Spleen (tissue), 7 donors: ENCODE results near the gene CCDC175.

Source experiments
- POLR2A ChIP-seq, 3 donors: fragments of 450-650 bp; IDR thresholded peaks; one replicate each; pipeline ENCODE4 v1.5.1; 2017; ENCODE audit warnings: antibody characterized with exemption in 3 of 3, mild to moderate bottlenecking in 1 of 3
- TF ChIP-seq, protein P1 (sequence below), 11 experiments: fragments of 200-600 bp in 7 of 11; fragments of 450-650 bp in 4 of 11; sonication (generic) in 4 of 11; IDR thresholded peaks in 8 of 11; conservative IDR thresholded peaks in 3 of 11; 1 replicate in 7 of 11; 2 replicates in 4 of 11; pipeline versions ENCODE4 v1.4.0 to v1.8.0; 2016 to 2021; ENCODE audit warnings: antibody characterized with exemption in 11 of 11, inconsistent platforms in 4 of 11, mild to moderate bottlenecking in 1 of 11
- donor health status: DM: no; HTN: no; CAD: no; lungs with moderate emphysema.
- donor health status: DM: no; HTN: no; CAD: no.
- donor health status: DM: no; HTN: no; CAD: no.

DNA sequence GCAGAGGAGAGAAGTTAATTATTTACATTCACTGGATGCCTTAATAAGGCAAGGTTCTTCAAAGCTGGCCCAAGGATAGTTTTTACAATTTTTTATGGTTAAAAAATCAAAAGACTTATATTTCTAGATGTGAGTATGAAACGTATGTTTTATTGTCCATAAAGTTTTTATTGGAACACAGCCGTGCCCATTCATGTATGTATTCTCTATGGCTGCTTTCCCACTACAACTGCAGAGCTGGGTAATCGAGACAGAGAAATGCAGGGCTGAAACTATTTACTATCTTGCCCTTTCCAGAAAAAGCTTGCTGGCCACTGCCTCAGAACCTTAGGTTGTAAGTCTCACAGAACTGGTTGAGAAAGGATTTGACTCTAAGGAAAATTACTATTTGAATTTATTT, 75.9 kb downstream of the CCDC175 start:
- TF ChIP-seq, protein P1, sequence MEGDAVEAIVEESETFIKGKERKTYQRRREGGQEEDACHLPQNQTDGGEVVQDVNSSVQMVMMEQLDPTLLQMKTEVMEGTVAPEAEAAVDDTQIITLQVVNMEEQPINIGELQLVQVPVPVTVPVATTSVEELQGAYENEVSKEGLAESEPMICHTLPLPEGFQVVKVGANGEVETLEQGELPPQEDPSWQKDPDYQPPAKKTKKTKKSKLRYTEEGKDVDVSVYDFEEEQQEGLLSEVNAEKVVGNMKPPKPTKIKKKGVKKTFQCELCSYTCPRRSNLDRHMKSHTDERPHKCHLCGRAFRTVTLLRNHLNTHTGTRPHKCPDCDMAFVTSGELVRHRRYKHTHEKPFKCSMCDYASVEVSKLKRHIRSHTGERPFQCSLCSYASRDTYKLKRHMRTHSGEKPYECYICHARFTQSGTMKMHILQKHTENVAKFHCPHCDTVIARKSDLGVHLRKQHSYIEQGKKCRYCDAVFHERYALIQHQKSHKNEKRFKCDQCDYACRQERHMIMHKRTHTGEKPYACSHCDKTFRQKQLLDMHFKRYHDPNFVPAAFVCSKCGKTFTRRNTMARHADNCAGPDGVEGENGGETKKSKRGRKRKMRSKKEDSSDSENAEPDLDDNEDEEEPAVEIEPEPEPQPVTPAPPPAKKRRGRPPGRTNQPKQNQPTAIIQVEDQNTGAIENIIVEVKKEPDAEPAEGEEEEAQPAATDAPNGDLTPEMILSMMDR (IDR thresholded peaks at IDR 0.05 in 8 of 11, conservative IDR thresholded peaks at IDR 0.05 in 3 of 11): no peak
- TF ChIP-seq POLR2A (IDR thresholded peaks at IDR 0.05): no peak
